K562 (cell line): ENCODE results near the gene LLCFC1. TPM values are rescaled to one million over a fixed set of nuclear protein-coding genes. Genes with fewer than 3 reads are reported as not detected.

ENCODE experiments used
- ATAC-seq: fragments of 200-7000 bp; cut with Tn5 transposase; 3 replicates; pipeline ENCODE4 v1.9.1; 2020; ENCODE audit warnings: moderate library complexity
- BruUV-seq: library from RNA; stranded (reverse); fragments of 400-500 nt; replicated peaks from 2 replicates; lab custom pipeline; 2021; lab: Mats Ljungman, UMichigan
- CTCF ChIA-PET: fragments of 300-600 bp; formaldehyde crosslinking; extraction: SDS; loops from one replicate; lab custom pipeline; 2021; ENCODE audit warnings: low intra/inter-chr PET ratio; lab: Yijun Ruan, JAX
- POLR2A ChIA-PET: fragments of 300-600, 350-650 bp; sonication (Branson Sonifier 250); formaldehyde crosslinking; extraction: SDS; loops from one replicate; lab custom pipeline; 2021; ENCODE audit warnings: antibody characterized with exemption, inconsistent platforms; lab: Yijun Ruan, JAX
- DNase-seq, 4 experiments: peaks; one replicate each; pipeline versions ENCODE4 v3.0.0 to v3.0.0-alpha.2; 2011 to 2018; ENCODE audit warnings: low spot score in 3 of 4, mixed read lengths in 3 of 4; ENCODE audit errors: extremely low read depth in 1 of 4
- FAIRE-seq: peaks from 2 replicates; lab custom pipeline; 2011; peaks lifted over from hg19 to GRCh38; lab: Jason Lieb, UNC
- H2AFZ ChIP-seq: 2 replicates; pipeline ENCODE4 v1.6.0; 2011; ENCODE audit warnings: low read depth, low read length, control low read depth, inconsistent platforms
- H3K27ac ChIP-seq: fragments of 200-600 bp; 3 replicates; pipeline ENCODE4 v1.8.0; 2011; ENCODE audit warnings: low read depth, mild to moderate bottlenecking, control low read depth, inconsistent platforms, low read length, moderate library complexity, mixed read lengths; ENCODE audit errors: extremely low read depth
- H3K27me3 ChIP-seq, 2 experiments: fragments of 300-600 bp in 1 of 2; 2 replicates in 1 of 2; 3 replicates in 1 of 2; pipeline versions ENCODE4 v1.6.0 to v1.8.0; 2011; ENCODE audit warnings: inconsistent platforms in 2 of 2, low read length in 2 of 2, mild to moderate bottlenecking in 1 of 2, mixed read lengths in 1 of 2, moderate library complexity in 1 of 2; ENCODE audit not compliant: control insufficient read depth in 2 of 2, insufficient read depth in 2 of 2
- H3K36me3 ChIP-seq: fragments of 300-600 bp; 3 replicates; pipeline ENCODE4 v1.8.0; 2011; ENCODE audit warnings: mild to moderate bottlenecking, low read length, inconsistent platforms; ENCODE audit not compliant: control insufficient read depth, insufficient read depth
- H3K4me1 ChIP-seq, 2 experiments: fragments of 200-600 bp in 1 of 2; replicated peaks in 1 of 2; 2 replicates in 1 of 2; 3 replicates in 1 of 2; pipeline versions ENCODE4 v1.5.1 to v1.8.0; 2011; ENCODE audit warnings: inconsistent platforms in 2 of 2, low read length in 2 of 2, mild to moderate bottlenecking in 1 of 2, mixed read lengths in 1 of 2, moderate library complexity in 1 of 2; ENCODE audit not compliant: control insufficient read depth in 2 of 2, insufficient read depth in 2 of 2
- H3K4me2 ChIP-seq: 2 replicates; pipeline ENCODE4 v1.6.1; 2011; ENCODE audit warnings: low read length, control low read depth, inconsistent platforms, mixed read lengths; ENCODE audit not compliant: insufficient read depth
- H3K4me3 ChIP-seq: fragments of 200-600 bp; sonication (generic), shearing (Covaris generic); 2 replicates; pipeline ENCODE4 v1.5.1; 2016; ENCODE audit warnings: control low read depth, inconsistent platforms
- H3K79me2 ChIP-seq: fragments of 200-600 bp; 3 replicates; pipeline ENCODE4 v1.8.0; 2011; ENCODE audit warnings: low read length, inconsistent platforms; ENCODE audit not compliant: control insufficient read depth, insufficient read depth
- H3K9ac ChIP-seq, 2 experiments: 2 replicates each; pipeline versions ENCODE4 v1.6.0 to v1.6.1; 2011; ENCODE audit warnings: low read depth in 2 of 2, low read length in 2 of 2, control low read depth in 1 of 2, inconsistent platforms in 1 of 2, mild to moderate bottlenecking in 1 of 2, mixed read lengths in 1 of 2; ENCODE audit not compliant: insufficient read depth in 1 of 2
- H3K9me1 ChIP-seq: one replicate; pipeline ENCODE4 v1.6.0; 2011; ENCODE audit warnings: inconsistent platforms, mild to moderate bottlenecking, low read length, moderate library complexity; ENCODE audit not compliant: control insufficient read depth, insufficient read depth
- H3K9me3 ChIP-seq: replicated peaks from 2 replicates; pipeline ENCODE4 v1.5.1; 2011; ENCODE audit warnings: low read depth, low read length, inconsistent platforms; ENCODE audit not compliant: control insufficient read depth, insufficient read depth
- H4K20me1 ChIP-seq: replicated peaks from 2 replicates; pipeline ENCODE4 v1.6.1; 2011; ENCODE audit warnings: low read length, inconsistent platforms, mixed read lengths; ENCODE audit not compliant: control insufficient read depth, insufficient read depth
- ASH1L ChIP-seq: fragments of 450-650 bp; IDR thresholded peaks from 2 replicates; pipeline ENCODE4 v1.6.1; 2018; ENCODE audit warnings: borderline replicate concordance, mild to moderate bottlenecking, low read depth; ENCODE audit not compliant: partially characterized antibody
- ILF3 ChIP-seq: fragments of 450-650 bp; IDR thresholded peaks from 2 replicates; pipeline ENCODE4 v1.6.1; 2018; ENCODE audit warnings: antibody characterized with exemption, mild to moderate bottlenecking, moderate library complexity, borderline replicate concordance
- KAT2B ChIP-seq: IDR thresholded peaks from one replicate; pipeline ENCODE4 v1.6.1; 2012; ENCODE audit warnings: low read depth, mild to moderate bottlenecking, control low read depth, inconsistent platforms, low read length, moderate library complexity
- POLR2A ChIP-seq: fragments of 450-650 bp; conservative IDR thresholded peaks from 2 replicates; pipeline ENCODE4 v1.6.1; 2016
- POLR2B ChIP-seq: fragments of 450-650 bp; IDR thresholded peaks from 2 replicates; pipeline ENCODE4 v1.6.1; 2018; ENCODE audit warnings: low read depth; ENCODE audit not compliant: partially characterized antibody
- PRMT5 ChIP-seq: sonication (generic); formaldehyde crosslinking; IDR thresholded peaks from 2 replicates; pipeline ENCODE4 v1.5.0; 2020; ENCODE audit warnings: missing genetic modification reagents
- PTRF ChIP-seq: fragments of 450-650 bp; IDR thresholded peaks from 2 replicates; pipeline ENCODE4 v1.6.1; 2016; ENCODE audit warnings: mild to moderate bottlenecking, missing genetic modification characterization, missing compliant biosample characterization
- SLC30A9 ChIP-seq: fragments of 250-450 bp; sonication (Bioruptor Pico); IDR thresholded peaks from 2 replicates; pipeline ENCODE4 v1.8.0; 2022; ENCODE audit warnings: mild to moderate bottlenecking, moderate library complexity
- SOX6 ChIP-seq: fragments of 450-650 bp; IDR thresholded peaks from 2 replicates; pipeline ENCODE4 v1.6.1; 2014; ENCODE audit warnings: mild to moderate bottlenecking
- SRSF1 ChIP-seq: fragments of 200-400 bp; formaldehyde crosslinking; IDR thresholded peaks from 2 replicates; pipeline ENCODE4 v1.6.1; 2017; ENCODE audit warnings: mild to moderate bottlenecking, low read depth, low read length, moderate library complexity
- SRSF3 ChIP-seq: fragments of 200-400 bp; formaldehyde crosslinking; IDR thresholded peaks from 2 replicates; pipeline ENCODE4 v1.6.1; 2016; ENCODE audit warnings: mild to moderate bottlenecking, low read length, moderate library complexity; ENCODE audit not compliant: insufficient read depth
- ZBTB12 ChIP-seq: fragments of 250-450 bp; sonication (Bioruptor Pico); IDR thresholded peaks from 2 replicates; pipeline ENCODE4 v1.4.0; 2020
- ZFPM2 ChIP-seq: fragments of 250-450 bp; sonication (Bioruptor Pico); IDR thresholded peaks from 2 replicates; pipeline ENCODE4 v1.5.1; 2022; ENCODE audit warnings: mild to moderate bottlenecking
- ZNF140 ChIP-seq: fragments of 250-450 bp; sonication (Bioruptor Pico); IDR thresholded peaks from 2 replicates; pipeline ENCODE4 v1.8.0; 2021; ENCODE audit warnings: moderate library complexity, mild to moderate bottlenecking, inconsistent platforms
- WGBS: fragments of 100-300 bp; shearing (Covaris generic); methylation state at CpG from one replicate; pipeline ENCODE4 v1.1.6; 2016; ENCODE audit warnings: low coverage, mixed read lengths; ENCODE audit not compliant: insufficient coverage; ENCODE audit errors: missing lambda C conversion rate; 5-methylcytosine and 5-hydroxymethylcytosine counted together
- in situ Hi-C: fragments of 300-500 bp; cut with MboI; formaldehyde crosslinking; loops from 4 replicates; pipeline ENCODE4 v1.15.0; 2018; ENCODE audit warnings: inconsistent platforms, mixed read lengths
- intact Hi-C: fragments of 100-400 bp; cut with micrococcal nuclease; formaldehyde crosslinking; loops from 2 replicates; pipeline ENCODE4 v1.14.2; 2022
- polyA plus RNA-seq, 8 experiments: library from polyadenylated mRNA; depleted of rRNA in 4 of 8; stranded (reverse) in 5 of 8; unstranded in 3 of 8; fragments of >200 nt; fragmentation: Nextera tagmentation in 2 of 8; fragmentation: Illumina TruSeq in 1 of 8; extraction: Ambion mirVana in 2 of 8; extraction: Trizol in 1 of 8; gene quantifications; 2 replicates each; pipeline versions ENCODE4 v1.2.1 to v1.2.3, GENCODE V29; 2011 to 2014; ENCODE audit warnings: inconsistent platforms in 1 of 8, missing spikeins in 1 of 8
- total RNA-seq, 7 experiments: library from RNA; depleted of rRNA in 6 of 7; stranded (reverse); fragments of >200 nt in 6 of 7; fragmentation: Illumina TruSeq in 2 of 7; extraction: Trizol in 2 of 7; gene quantifications; 2 replicates each; pipeline versions ENCODE4 v1.2.1 to v1.2.3, GENCODE V29; 2011 to 2021; ENCODE audit warnings: low replicate concordance in 1 of 7
- TF ChIP-seq, protein P1 (sequence below): fragments of 250-450 bp; sonication (Bioruptor Pico); IDR thresholded peaks from 2 replicates; pipeline ENCODE4 v1.6.1; 2021; ENCODE audit warnings: mild to moderate bottlenecking
- TF ChIP-seq, protein P2 (sequence below): fragments of 450-650 bp; formaldehyde crosslinking; conservative IDR thresholded peaks from 2 replicates; pipeline ENCODE4 v1.4.0; 2022; ENCODE audit warnings: mild to moderate bottlenecking, missing genetic modification characterization
- TF ChIP-seq, protein P3 (sequence below): fragments of 250-450 bp; sonication (Bioruptor Pico); IDR thresholded peaks from 2 replicates; pipeline ENCODE4 v1.5.0; 2020; ENCODE audit warnings: mild to moderate bottlenecking
- TF ChIP-seq, protein P4 (sequence below): fragments of 450-650 bp; IDR thresholded peaks from 2 replicates; pipeline ENCODE4 v1.6.1; 2016; ENCODE audit warnings: mild to moderate bottlenecking

The LLCFC1 gene
- total and polyA plus RNA-seq, 9 of the 15 experiments (the other 6 are each of a cell fraction or from before 2014, with no cell fraction given), result not detected

DNA sequence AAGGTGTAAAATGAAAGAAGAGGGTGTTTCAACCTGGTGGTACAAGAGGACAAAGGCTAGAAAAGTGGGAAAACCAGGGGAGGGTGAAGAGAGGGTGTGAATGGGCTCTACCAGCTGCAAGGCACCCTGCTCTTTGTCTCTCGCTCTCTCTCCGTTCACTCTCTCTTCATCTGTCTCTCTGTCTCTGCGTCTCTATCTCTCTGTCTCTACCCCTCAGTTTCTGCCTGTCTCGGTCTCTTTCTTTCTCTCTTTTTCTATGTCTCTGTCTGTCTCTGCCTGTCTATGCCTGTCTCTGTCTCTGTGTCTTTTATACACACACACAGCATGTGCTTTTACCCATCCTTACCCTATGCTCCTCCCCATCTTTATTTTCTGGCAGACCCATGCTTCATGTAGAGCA lies 673 bp upstream of the LLCFC1 start:
- Histone ChIP-seq H2AFZ (no peak overlapping the region), H3K36me3 (peaks cover 28% of the 10 kb centered on the region), H3K4me3 (no peak overlapping the region), H3K9me3 (no peaks in the 10 kb centered on the region), H3K79me2 (no peaks in the 10 kb centered on the region), H3K4me2 (no peak overlapping the region), H3K27me3 (peaks cover 5 to 6% of the 10 kb centered on the region in 2 experiments; a peak in 2 of 5 replicates), H3K9me1 (peaks cover 4% of the 10 kb centered on the region), H3K27ac (no peak overlapping the region), H3K9ac (no peak overlapping the region), H3K4me1 (peaks cover 3 to 6% of the 10 kb centered on the region in 2 experiments; a peak in 2 of 5 replicates), H4K20me1 (no peaks in the 10 kb centered on the region; the same call in 1 of the 2 replicates)
- WGBS, result 69% methylated on average over 4 of the region's 4 CpGs
- POLR2A ChIA-PET, result no interaction called here
- DNase-seq, result no peak
- ATAC-seq, result no peak
- BruUV-seq, result no TSS peak
- CTCF ChIA-PET, result no interaction called here
- in situ Hi-C loops (no loop called here), intact Hi-C loops (loop anchor here (2.0 kb wide), 1 partner anchor 22 kb away; no protein-coding TSS in a partner anchor)
- FAIRE-seq, result no peak
- TF ChIP-seq SLC30A9 (CRISPR knock-in tag), result no peak
- TF ChIP-seq, protein P1, sequence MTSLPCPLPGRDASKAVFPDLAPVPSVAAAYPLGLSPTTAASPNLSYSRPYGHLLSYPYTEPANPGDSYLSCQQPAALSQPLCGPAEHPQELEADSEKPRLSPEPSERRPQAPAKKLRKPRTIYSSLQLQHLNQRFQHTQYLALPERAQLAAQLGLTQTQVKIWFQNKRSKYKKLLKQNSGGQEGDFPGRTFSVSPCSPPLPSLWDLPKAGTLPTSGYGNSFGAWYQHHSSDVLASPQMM (CRISPR knock-in tag), result no peak
- TF ChIP-seq SRSF1, result no peak
- no peak for TF ChIP-seq ZFPM2 (CRISPR knock-in tag)
- no peak for TF ChIP-seq SRSF3
- TF ChIP-seq, protein P2, sequence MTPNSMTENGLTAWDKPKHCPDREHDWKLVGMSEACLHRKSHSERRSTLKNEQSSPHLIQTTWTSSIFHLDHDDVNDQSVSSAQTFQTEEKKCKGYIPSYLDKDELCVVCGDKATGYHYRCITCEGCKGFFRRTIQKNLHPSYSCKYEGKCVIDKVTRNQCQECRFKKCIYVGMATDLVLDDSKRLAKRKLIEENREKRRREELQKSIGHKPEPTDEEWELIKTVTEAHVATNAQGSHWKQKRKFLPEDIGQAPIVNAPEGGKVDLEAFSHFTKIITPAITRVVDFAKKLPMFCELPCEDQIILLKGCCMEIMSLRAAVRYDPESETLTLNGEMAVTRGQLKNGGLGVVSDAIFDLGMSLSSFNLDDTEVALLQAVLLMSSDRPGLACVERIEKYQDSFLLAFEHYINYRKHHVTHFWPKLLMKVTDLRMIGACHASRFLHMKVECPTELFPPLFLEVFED (CRISPR knock-in tag), result 0 out of 2 replicates have a peak, but pooled peaks have one; percentile 17
- TF ChIP-seq ILF3, result no peak
- TF ChIP-seq POLR2B, result peak; percentile 24
- TF ChIP-seq KAT2B, result no peak
- peak; percentile 59 for TF ChIP-seq POLR2A
- TF ChIP-seq, protein P3, sequence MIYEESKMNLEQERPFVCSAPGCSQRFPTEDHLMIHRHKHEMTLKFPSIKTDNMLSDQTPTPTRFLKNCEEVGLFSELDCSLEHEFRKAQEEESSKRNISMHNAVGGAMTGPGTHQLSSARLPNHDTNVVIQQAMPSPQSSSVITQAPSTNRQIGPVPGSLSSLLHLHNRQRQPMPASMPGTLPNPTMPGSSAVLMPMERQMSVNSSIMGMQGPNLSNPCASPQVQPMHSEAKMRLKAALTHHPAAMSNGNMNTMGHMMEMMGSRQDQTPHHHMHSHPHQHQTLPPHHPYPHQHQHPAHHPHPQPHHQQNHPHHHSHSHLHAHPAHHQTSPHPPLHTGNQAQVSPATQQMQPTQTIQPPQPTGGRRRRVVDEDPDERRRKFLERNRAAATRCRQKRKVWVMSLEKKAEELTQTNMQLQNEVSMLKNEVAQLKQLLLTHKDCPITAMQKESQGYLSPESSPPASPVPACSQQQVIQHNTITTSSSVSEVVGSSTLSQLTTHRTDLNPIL (CRISPR knock-in tag), result no peak
- no peak for TF ChIP-seq PTRF
- no peak for TF ChIP-seq PRMT5 (CRISPR knock-in tag)
- TF ChIP-seq SOX6, result no peak
- no peak for TF ChIP-seq ZNF140
- TF ChIP-seq, protein P4, sequence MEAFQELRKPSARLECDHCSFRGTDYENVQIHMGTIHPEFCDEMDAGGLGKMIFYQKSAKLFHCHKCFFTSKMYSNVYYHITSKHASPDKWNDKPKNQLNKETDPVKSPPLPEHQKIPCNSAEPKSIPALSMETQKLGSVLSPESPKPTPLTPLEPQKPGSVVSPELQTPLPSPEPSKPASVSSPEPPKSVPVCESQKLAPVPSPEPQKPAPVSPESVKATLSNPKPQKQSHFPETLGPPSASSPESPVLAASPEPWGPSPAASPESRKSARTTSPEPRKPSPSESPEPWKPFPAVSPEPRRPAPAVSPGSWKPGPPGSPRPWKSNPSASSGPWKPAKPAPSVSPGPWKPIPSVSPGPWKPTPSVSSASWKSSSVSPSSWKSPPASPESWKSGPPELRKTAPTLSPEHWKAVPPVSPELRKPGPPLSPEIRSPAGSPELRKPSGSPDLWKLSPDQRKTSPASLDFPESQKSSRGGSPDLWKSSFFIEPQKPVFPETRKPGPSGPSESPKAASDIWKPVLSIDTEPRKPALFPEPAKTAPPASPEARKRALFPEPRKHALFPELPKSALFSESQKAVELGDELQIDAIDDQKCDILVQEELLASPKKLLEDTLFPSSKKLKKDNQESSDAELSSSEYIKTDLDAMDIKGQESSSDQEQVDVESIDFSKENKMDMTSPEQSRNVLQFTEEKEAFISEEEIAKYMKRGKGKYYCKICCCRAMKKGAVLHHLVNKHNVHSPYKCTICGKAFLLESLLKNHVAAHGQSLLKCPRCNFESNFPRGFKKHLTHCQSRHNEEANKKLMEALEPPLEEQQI, result no peak
- no peak for TF ChIP-seq ZBTB12 (CRISPR knock-in tag)
- TF ChIP-seq ASH1L, result no peak
